ENCODE data around the gene MOK.

GRCh38 chr14:102319351-102320032, 14.5 kb upstream of the MOK start, which contains the start of gene ZNF839:
- no peak for TF ChIP-seq CTCF (IDR thresholded peaks at IDR 0.05; ENCODE audit: insufficient read depth, low read length, poor library complexity, severe bottlenecking)
- no peak for TF ChIP-seq EZH2phosphoT487 (conservative IDR thresholded peaks at IDR 0.05; ENCODE audit: low read length)

All from SU-DHL-6 (cell line).